Measurements from ENCODE around the gene GOLGA6L2.

- TF ChIP-seq CTCF (IDR thresholded peaks at IDR 0.05) (no peak), POLR2AphosphoS5 (IDR thresholded peaks at IDR 0.05) (no peak), POLR2A (IDR thresholded peaks at IDR 0.05; ENCODE audit: low read depth) (no peak), EP300 (IDR thresholded peaks at IDR 0.05) (no peak)
These were observed 582 bp downstream of the GOLGA6L2 start for GRCh38 chr15:23446215-23447106.

Measured in esophagus muscularis mucosa (tissue), 4 donors.